Measurements from ENCODE around the gene MYLK4. TPM values are rescaled to one million over a fixed set of nuclear protein-coding genes. Genes with fewer than 3 reads are reported as not detected.

Gene MYLK4
- polyA plus RNA-seq, 1 donor from 2014 or later: 0.08 TPM

DNA sequence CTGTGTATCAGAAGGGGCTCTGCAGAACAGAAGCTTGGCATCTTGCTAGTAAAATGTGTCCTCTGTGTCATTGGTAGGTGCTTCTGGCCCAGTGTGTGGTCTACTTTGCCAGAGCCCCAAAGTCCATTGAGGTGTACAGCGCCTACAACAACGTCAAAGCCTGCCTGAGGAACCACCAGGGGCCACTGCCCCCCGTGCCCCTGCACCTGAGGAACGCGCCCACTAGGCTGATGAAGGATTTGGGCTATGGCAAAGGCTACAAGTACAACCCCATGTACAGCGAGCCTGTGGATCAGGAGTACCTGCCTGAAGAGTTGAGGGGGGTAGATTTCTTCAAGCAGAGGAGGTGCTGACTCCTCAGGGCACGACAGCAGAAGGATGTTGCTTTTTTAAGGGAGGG lies 34.2 kb upstream of the MYLK4 start:
- H3K27ac Mint-ChIP-seq: no peak overlapping the region

DNA sequence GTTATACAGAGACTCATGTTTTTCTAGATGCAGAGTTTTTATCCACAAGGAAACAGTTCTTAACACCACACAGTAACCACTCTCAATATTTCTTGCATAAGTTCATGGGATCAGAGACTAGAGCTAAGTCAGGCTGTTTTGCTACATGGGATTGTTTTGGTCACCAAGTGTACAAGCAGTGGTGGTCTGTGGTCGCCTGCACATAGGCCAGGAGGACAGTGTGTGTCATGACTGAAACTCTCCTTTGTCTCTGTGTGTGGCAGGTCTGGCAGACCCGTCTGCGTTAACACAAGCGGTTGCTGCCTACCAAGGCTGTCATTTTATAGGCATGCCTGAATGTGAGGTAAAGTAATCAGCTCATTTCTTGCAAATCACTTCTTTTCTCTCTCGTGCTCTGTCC lies 33.3 kb upstream of the MYLK4 start:
- Mint-ChIP-seq H3K27ac (no peak overlapping the region), H3K27me3 (no peaks in the 10 kb centered on the region), H3K4me3 (no peak overlapping the region), H3K4me1 (peaks cover 0 to 5% (median 2%) of the 10 kb centered on the region in 3 donors), H3K9me3 (no peaks in the 10 kb centered on the region), H3K36me3 (peaks cover 12% of the 10 kb centered on the region)

More for the DNA sequence above, 34.2 kb upstream of the MYLK4 start:
- Mint-ChIP-seq H3K9me3 (no peaks in the 10 kb centered on the region), H3K36me3 (peaks cover 12% of the 10 kb centered on the region), H3K4me3 (no peak overlapping the region), H3K27me3 (no peaks in the 10 kb centered on the region), H3K4me1 (peaks cover 0 to 5% (median 2%) of the 10 kb centered on the region in 3 donors)

GRCh38 chr6:2783188-2783963 lies 32.7 kb upstream of the MYLK4 start:
- Mint-ChIP-seq H3K4me3 (peak overlapping the region in 1 of 4 donors; percentile 23), H3K27ac (no peak overlapping the region), H3K9me3 (no peaks in the 10 kb centered on the region), H3K4me1 (peaks cover 0 to 5% (median 2%) of the 10 kb centered on the region in 3 donors), H3K36me3 (peaks cover 13% of the 10 kb centered on the region), H3K27me3 (no peaks in the 10 kb centered on the region)

GRCh38 chr6:2782825-2783187 lies 32.1 kb upstream of the MYLK4 start:
- Mint-ChIP-seq H3K4me3 (no peak overlapping the region), H3K4me1 (peaks cover under 1 to 5% (median 3%) of the 10 kb centered on the region in 3 donors), H3K36me3 (peaks cover 13% of the 10 kb centered on the region), H3K27ac (no peak overlapping the region), H3K27me3 (no peaks in the 10 kb centered on the region), H3K9me3 (no peaks in the 10 kb centered on the region)

- no peaks in the 10 kb centered on the region for H3K9me3 Mint-ChIP-seq
- no peak overlapping the region for H3K4me3 Mint-ChIP-seq
- H3K36me3 Mint-ChIP-seq: peaks cover 10% of the 10 kb centered on the region
- peaks cover 5 to 7% (median 5%) of the 10 kb centered on the region in 3 donors for H3K4me1 Mint-ChIP-seq
- H3K27ac Mint-ChIP-seq: no peak overlapping the region
- no peaks in the 10 kb centered on the region for H3K27me3 Mint-ChIP-seq
Observed at GRCh38 chr6:2782356-2782708, 31.6 kb upstream of the MYLK4 start.

- H3K27ac Mint-ChIP-seq: no peak overlapping the region
- no peaks in the 10 kb centered on the region for H3K9me3 Mint-ChIP-seq
- peaks cover 5% of the 10 kb centered on the region in 3 donors for H3K4me1 Mint-ChIP-seq
- no peaks in the 10 kb centered on the region for H3K27me3 Mint-ChIP-seq
- peaks cover 7% of the 10 kb centered on the region for H3K36me3 Mint-ChIP-seq
- H3K4me3 Mint-ChIP-seq: no peak overlapping the region
Observed at GRCh38 chr6:2781685-2782355, 31.1 kb upstream of the MYLK4 start.

DNA sequence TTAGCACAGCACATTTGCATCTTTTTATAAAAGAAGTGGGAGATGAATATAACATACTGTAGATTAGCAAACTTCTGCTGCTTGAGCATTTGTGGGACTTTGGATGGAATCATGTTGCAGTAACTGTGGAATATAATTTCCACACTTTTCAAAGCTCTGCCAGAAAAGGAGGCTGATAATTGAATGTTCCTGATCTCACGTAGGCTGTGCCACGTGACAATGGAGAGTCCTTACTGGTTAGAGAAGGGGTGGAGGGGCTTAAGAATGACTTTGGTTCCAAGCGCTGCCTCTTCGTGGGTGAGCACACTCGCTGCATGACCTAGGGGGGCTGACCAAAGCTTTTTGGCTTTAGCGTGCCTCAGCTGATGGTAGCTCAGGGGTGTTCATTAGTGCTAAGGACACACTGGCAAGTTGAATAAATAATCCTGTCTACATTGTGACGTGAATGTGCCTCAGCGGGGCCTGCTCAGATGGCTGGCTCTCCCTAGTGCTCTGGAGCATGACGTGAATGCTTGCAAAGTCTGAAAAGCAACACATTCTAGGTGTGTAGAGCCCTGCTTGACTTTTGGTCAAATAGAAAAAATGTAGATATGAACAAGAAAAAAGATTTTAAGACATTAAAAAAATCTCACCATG lies 29.5 kb upstream of the MYLK4 start:
- Mint-ChIP-seq H3K9me3 (no peaks in the 10 kb centered on the region), H3K36me3 (peaks cover 6% of the 10 kb centered on the region), H3K27ac (no peak overlapping the region), H3K4me1 (peaks cover 6 to 8% (median 7%) of the 10 kb centered on the region in 3 donors), H3K27me3 (no peaks in the 10 kb centered on the region), H3K4me3 (no peak overlapping the region)

- no peaks in the 10 kb centered on the region for H3K9me3 Mint-ChIP-seq
- no peak overlapping the region for H3K4me3 Mint-ChIP-seq
- H3K27me3 Mint-ChIP-seq: no peaks in the 10 kb centered on the region
- peaks cover 8 to 17% (median 17%) of the 10 kb centered on the region in 3 donors for H3K4me1 Mint-ChIP-seq
- peaks cover 9% of the 10 kb centered on the region for H3K36me3 Mint-ChIP-seq
- H3K27ac Mint-ChIP-seq: peak overlapping the region in 1 of 3 donors; percentile 4
Observed at GRCh38 chr6:2777249-2777648, 26.5 kb upstream of the MYLK4 start.

- H3K36me3 Mint-ChIP-seq: peaks cover 7% of the 10 kb centered on the region
- H3K4me3 Mint-ChIP-seq: no peak overlapping the region
- H3K4me1 Mint-ChIP-seq: peaks cover 8 to 21% (median 18%) of the 10 kb centered on the region in 3 donors
- peak overlapping the region in 1 of 3 donors; percentile 20 for H3K27ac Mint-ChIP-seq
- H3K27me3 Mint-ChIP-seq: no peaks in the 10 kb centered on the region
- H3K9me3 Mint-ChIP-seq: no peaks in the 10 kb centered on the region
Observed at GRCh38 chr6:2775003-2775402, 24.3 kb upstream of the MYLK4 start.

DNA sequence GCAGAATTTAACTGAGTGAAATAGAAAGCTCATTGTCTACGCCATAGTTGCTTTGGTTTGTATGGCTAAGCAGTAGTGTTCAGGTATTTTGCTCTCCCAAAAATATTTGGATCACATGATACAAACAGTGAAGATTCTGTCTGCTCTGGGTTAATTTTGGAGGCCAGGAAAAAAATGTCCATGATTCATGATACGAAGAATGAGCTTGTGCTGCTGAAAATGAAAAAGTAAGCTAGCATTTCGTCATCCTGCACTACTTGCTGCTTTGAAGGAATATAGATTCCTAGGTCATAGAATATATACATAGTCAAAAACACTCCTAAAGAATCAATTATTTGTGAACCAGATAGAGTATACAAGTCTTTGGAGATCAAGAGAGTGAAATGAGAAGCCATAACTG lies 22.7 kb upstream of the MYLK4 start:
- H3K4me3 Mint-ChIP-seq: no peak overlapping the region
- no peaks in the 10 kb centered on the region for H3K27me3 Mint-ChIP-seq
- peaks cover 16 to 25% (median 22%) of the 10 kb centered on the region in 3 donors for H3K4me1 Mint-ChIP-seq
- peaks cover 7% of the 10 kb centered on the region for H3K36me3 Mint-ChIP-seq
- H3K9me3 Mint-ChIP-seq: no peaks in the 10 kb centered on the region
- no peak overlapping the region for H3K27ac Mint-ChIP-seq

GRCh38 chr6:2772840-2773239 lies 22.1 kb upstream of the MYLK4 start:
- H3K27ac Mint-ChIP-seq: no peak overlapping the region
- no peak overlapping the region for H3K4me3 Mint-ChIP-seq
- no peaks in the 10 kb centered on the region for H3K9me3 Mint-ChIP-seq
- H3K27me3 Mint-ChIP-seq: no peaks in the 10 kb centered on the region
- H3K36me3 Mint-ChIP-seq: peaks cover 7% of the 10 kb centered on the region
- H3K4me1 Mint-ChIP-seq: peaks cover 21 to 31% (median 28%) of the 10 kb centered on the region in 3 donors

GRCh38 chr6:2771079-2771478 lies 20.4 kb upstream of the MYLK4 start:
- Mint-ChIP-seq H3K9me3 (no peaks in the 10 kb centered on the region), H3K27me3 (no peaks in the 10 kb centered on the region), H3K36me3 (peaks cover 7% of the 10 kb centered on the region), H3K4me1 (peaks cover 29 to 38% (median 38%) of the 10 kb centered on the region in 3 donors), H3K4me3 (no peak overlapping the region), H3K27ac (no peak overlapping the region)

DNA sequence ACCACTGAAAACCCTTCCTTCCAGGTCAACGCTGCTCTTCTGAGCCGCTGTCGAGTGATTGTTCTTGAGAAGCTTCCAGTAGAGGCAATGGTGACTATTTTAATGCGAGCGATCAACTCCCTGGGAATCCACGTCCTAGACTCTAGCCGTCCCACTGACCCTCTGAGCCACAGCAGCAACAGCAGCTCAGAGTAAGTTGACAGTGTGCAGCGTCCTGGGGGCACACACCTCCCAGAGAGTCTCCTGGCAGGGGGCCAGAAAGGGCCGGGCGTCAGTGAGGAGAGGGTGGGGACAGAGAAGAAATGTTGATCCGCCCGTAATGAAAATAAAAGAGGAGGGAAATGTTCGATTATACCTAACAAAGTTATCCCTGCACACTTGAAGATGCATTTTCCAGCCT lies 19.4 kb upstream of the MYLK4 start:
- Mint-ChIP-seq H3K4me1 (peaks cover 27 to 36% (median 35%) of the 10 kb centered on the region in 3 donors), H3K36me3 (peaks cover 7% of the 10 kb centered on the region), H3K4me3 (peak overlapping the region in 3 of 4 donors; percentile 8 to 28 (median 17)), H3K27ac (no peak overlapping the region), H3K27me3 (no peaks in the 10 kb centered on the region), H3K9me3 (no peaks in the 10 kb centered on the region)

- H3K27ac Mint-ChIP-seq: peak overlapping the region in 1 of 3 donors; percentile 1
- H3K4me3 Mint-ChIP-seq: peak overlapping the region; percentile 68 to 97 (median 92)
- no peaks in the 10 kb centered on the region for H3K27me3 Mint-ChIP-seq
- peaks cover 3% of the 10 kb centered on the region for H3K36me3 Mint-ChIP-seq
- peaks cover 26 to 40% (median 40%) of the 10 kb centered on the region in 3 donors for H3K4me1 Mint-ChIP-seq
- no peaks in the 10 kb centered on the region for H3K9me3 Mint-ChIP-seq
Observed at GRCh38 chr6:2768696-2769095, 18.0 kb upstream of the MYLK4 start.

Measured in IgD-negative memory B cell (primary cell).